ENCODE data around the gene CBY1.
"Not testable (repeated sequence)": the region's sequence is repeated elsewhere in the genome, so short reads cannot be mapped to it uniquely, and the experiment has no call there.

Gene CBY1
- 1.1 to 4.5 (median 2.2) reads per million in 17 experiments for total RNA-seq

GRCh38 chr22:38656256-38657044, at the start of gene CBY1, which contains the start of gene FAM227A:
TSS of gene CBY1 (plus strand) at chr22:38656638. CDS start at chr22:38668055, 11,417 bp downstream.
TSS of gene FAM227A (minus strand) at chr22:38656392. CDS start at chr22:38650168, 6,224 bp downstream.
- DNase-seq, result peak; percentile 91 to 95 (median 93)

DNA sequence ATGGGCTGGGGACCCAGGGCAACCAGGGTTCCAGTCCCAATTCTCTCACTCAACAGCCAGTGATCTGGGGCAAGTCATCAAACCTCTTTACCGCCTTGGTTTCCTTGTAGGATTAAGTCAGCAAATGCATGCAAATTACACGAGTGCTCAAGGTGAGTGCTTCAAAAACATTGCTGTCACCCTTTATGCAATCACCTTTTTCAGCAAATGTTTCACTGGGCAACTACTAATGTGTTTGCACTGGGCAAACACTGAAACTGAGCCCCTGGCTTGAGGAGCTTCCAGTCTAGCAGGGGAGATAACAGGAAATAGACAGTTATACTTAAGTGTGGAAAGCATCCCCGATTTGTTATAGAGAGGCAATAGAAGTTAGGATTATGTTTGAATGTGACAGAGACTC, 48.8 kb upstream of the CBY1 start:
- DNase-seq, result no peak

DNA sequence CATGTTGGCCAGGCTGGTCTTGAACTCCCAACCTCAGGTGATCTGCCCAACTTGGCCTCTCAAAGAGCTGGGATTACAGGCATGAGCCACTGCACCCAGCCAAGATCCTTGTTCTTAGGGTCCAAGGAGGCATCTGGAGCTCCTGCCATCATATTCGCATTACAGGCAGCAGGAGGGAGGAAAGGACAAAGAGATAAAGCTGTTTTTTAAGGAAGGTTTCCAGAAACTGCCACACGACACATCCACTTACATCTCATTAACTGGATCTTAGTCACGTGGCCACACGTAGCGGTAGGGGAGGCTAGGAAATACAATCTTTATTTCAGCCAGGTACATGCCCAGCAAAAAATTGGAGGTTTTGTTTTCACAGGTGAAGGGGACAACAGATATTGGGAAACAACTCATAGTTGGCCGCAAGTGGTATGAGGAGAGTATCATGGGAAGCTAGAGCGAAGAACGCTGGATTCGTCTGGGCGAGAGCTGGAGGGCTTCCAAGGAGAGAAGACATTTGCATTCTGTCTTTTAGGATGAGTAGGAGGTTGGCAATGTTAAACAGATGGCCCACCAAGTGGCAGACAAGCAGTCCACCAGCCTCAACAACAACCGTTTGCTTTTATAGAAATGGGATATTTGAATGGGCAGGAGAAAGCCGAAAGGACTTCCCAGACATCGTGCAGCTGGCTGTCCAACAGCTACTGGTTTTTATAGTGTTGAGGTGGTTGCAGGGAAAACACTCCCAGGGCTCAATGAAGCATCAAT, 47.3 kb upstream of the CBY1 start:
- no peak for DNase-seq

GRCh38 chr22:38610234-38610633, 46.2 kb upstream of the CBY1 start:
- DNase-seq, result no peak

- DNase-seq, result no peak
These were observed 44.9 kb upstream of the CBY1 start for GRCh38 chr22:38611559-38611958.

DNA sequence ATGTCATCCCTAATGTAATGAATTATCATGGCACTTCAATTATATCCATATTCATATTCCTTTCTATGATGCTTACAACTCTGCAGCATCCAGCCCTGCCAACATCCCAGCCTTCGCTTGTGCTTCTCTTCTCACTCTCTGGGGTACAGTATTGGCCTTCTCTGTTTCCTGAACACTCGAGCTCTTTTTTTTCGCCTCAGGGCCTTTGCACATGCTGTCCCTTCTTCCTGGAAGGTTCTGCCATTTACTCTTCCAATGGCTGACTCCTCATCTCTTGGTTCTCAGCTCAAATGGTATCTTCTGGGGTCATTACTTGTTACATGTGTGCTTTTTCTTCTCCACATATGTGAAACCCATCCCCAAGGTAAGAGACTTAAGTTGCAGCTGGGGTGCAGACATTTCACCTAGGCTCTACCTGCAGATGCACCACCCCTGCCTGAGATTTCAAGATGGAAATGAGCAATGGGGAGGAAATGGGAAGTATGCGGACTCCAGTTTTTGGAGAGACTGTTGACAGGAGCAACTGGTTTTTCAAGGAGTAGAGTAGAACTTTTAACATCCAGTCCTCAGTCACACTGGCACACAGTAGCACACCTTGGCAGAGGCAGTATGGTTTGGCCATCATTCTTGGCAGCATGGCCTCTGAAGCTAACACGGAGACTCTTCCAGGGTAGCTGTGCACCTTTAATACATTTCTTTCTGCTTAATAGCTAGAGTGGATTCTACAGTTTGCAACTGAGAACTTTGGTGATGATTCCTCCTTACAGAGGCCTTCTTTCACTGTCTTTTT, 44.0 kb upstream of the CBY1 start:
- DNase-seq, result no peak

GRCh38 chr22:38613588-38613987, 42.9 kb upstream of the CBY1 start:
- DNase-seq, result no peak

- no peak for DNase-seq
These were observed 41.9 kb upstream of the CBY1 start for GRCh38 chr22:38614332-38615063.

DNA sequence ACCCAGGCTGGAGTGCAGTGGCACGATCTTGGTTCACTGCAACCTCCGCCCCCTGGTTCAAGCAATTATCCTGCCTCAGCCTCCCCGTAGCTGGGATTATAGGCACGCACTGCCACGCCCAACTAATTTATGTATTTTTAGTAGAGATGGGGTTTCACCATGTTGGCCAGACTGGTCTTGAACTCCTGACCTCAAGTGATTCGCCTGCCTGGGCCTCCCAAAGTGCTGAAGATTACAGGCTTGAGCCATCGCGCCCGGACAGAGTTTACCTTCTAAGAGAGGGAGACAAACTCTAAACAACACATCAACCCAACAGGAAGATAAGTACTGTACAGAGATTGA, 41.4 kb upstream of the CBY1 start:
- not testable (repeated sequence) for DNase-seq

DNA sequence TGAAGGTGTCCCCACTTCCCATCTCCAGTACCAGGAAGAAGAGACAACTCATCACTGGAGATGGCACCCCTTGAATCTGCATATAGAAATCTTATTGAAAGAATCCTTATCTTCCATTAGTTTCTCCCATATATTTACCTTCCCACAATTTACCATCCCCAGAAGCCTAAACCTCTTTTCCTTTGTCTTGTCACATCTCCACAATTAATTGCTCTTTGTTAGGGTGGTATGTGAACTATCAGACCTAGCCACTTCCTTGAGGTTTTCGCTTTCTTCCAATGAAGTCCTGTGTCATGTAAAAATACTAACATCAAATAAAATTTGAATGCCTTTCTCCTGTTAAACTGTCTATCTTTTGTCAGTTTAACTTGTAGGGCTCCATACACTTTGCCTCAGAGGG, 38.2 kb upstream of the CBY1 start:
- no peak for DNase-seq

GRCh38 chr22:38618682-38619081, 37.8 kb upstream of the CBY1 start:
- no peak for DNase-seq

- peak; percentile 29 to 73 (median 62) for DNase-seq
These were observed 33.1 kb upstream of the CBY1 start for GRCh38 chr22:38623351-38623750.

DNA sequence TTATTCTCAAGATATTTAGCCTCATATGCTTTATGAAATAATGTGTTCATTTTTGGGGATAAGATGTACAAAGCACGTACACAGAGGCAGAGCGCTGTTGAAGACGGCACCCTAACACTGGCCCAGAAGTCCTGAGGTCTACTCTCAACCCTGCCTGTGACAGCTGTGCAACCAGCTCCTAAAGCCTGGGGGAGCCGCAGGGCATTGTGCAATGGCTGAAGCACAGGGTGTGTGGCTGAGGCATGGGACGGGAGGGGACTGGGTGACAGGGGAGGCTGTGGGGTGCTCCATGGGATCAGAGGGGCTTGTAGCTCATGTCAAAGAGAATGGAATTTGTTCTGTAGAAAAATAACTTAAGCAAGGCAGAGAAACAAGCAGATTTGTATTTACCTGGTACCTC, 28.0 kb upstream of the CBY1 start:
- no peak for DNase-seq

GRCh38 chr22:38629108-38629507, 27.3 kb upstream of the CBY1 start:
- no peak for DNase-seq

DNA sequence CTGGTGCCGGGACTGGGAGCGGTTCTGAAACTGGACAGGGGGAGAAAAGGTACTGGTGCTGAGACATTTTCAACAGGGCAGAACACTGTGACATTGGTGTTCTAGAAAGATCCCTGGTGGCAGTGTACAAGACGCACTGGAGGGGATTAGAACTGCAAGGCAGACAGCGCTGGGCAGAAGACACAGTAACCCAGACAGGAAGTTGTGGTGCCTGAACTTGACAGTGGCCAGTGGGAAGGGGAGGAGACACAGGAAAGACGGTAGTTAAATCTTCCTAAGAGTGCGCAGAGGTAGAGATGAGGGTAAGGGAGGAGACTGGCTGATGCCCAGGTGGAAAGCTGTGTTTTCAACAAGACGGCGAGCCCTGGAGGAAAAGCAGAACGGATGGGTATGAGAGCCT, 24.7 kb upstream of the CBY1 start:
- DNase-seq, result peak in 3 of 4 experiments; percentile 17 to 48 (median 42)

- DNase-seq, result no peak
These were observed 23.9 kb upstream of the CBY1 start for GRCh38 chr22:38632528-38632927.

- DNase-seq, result no peak
These were observed 18.2 kb upstream of the CBY1 start for GRCh38 chr22:38638216-38638615.

DNA sequence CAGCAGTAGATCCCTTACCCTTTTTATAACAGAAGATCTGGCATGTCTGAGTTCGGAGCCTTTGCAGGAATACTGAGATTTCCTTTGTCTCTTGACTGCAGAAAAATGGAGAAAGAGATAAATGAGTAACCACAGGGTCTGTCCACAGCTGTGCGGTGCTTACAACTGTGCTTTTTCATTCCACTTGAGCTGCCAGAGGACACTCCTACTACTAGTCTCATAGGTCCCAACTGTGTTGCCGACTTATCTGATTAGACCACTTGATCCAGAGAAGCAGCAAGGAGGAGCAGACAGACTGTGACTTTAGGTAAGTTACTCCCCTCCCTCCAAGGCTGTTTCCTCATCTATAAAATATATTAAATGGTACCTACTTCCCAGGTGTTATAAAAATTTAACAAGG, 17.7 kb upstream of the CBY1 start:
- DNase-seq, result no peak

DNA sequence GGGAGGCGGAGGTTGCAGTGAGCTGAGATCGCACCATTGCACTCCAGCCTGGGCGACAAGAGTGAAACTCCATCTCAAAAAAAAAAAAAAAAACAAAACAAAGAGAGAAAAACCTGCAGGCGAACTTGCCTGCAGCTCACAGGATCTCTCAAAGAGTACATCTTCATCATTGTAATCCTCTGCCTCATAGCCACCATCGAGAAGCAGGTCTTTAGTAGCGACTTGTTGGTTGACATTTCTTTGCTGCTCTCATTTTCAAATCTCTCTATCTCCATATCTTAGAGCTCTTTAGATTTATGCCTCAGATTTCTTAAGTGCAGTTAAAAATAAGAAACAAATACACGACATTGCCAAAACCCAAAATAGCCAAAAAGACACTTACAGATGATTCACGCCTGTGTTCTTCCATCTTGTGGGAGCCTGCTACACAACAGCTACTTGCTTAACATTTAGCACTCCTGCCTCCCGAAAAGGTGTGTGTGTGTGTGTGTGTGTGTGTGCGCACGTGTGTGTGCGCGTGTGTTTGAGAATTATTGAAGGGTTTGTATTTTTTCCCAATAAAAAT, 14.9 kb upstream of the CBY1 start:
- no peak for DNase-seq

- not testable (repeated sequence) for DNase-seq
These were observed 12.2 kb upstream of the CBY1 start for GRCh38 chr22:38644245-38644644.

DNA sequence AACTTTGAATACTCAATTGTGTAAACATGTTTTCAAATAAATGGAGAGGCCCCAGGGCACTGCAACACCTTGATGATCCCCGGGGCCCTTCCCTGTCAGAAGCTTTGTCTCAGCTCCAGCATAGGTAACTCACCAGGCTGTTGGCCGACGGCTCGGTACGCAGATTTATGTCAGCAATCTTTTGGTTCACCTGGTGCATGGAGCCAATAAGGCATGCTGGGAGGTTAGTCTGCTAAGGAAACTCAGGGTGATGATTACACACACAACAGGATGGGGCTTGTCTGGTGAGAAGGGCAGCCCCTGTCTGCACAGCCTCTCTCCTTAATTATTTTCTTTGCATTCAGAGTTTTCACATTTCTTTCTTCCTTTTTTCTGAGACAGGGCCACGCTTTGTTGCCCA, 11.0 kb upstream of the CBY1 start:
- DNase-seq, result no peak

Measured in suppressor macrophage (primary cell).